MV-4-11 (cell line): ENCODE results near the gene HSP90AB1.
A peak's percentile ranks its signal among the peaks of the same experiment; 100 is the strongest.

ENCODE experiments used
- DNase-seq: peaks from one replicate; lab custom pipeline; 2025; lab: John Stamatoyannopoulos, UW

Gene HSP90AB1

DNA sequence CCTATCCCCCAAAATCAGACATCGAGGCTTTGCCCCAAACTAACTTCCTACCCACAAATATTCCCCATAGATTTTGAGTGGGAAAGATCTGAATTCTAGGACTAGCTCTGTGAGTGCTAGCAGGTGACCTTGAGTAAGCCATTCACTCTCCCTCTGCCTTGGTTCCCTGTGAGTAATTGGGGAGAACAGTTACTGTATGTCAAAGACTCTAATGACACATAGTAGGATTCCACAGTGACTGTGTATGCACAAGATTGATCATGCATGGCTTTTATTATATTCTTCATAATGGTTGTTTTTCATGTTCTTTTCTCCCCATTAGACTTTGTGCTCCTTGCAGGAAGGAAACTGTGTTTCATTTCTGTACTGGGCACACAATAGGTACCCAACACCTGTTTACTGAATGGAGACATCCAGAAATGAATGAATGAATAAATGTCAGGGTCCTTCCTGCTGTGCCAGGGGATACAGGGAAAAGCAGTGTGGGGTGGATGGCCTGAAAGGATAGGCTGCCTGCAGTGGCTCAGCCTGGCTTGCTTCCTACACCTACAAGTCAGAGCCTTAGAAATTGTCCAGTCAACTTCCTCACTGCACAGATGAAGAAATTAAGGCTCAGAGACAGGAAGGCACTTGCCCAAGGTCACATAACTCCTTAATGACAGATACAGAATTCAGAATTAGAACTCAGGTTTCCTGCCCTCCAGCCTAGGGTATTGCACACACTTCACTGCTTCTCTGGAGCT, 22.4 kb downstream of the HSP90AB1 start:
- DNase-seq: no peak

- no peak for DNase-seq
These were observed 23.1 kb downstream of the HSP90AB1 start, which contains the start of gene TMEM151B for GRCh38 chr6:44269921-44270525. Gene TMEM151B, plus strand, starts transcription at chr6:44270450. Its CDS starts 293 bp downstream, at chr6:44270743.

- DNase-seq: no peak
These were observed 23.9 kb downstream of the HSP90AB1 start for GRCh38 chr6:44270526-44271405.

DNA sequence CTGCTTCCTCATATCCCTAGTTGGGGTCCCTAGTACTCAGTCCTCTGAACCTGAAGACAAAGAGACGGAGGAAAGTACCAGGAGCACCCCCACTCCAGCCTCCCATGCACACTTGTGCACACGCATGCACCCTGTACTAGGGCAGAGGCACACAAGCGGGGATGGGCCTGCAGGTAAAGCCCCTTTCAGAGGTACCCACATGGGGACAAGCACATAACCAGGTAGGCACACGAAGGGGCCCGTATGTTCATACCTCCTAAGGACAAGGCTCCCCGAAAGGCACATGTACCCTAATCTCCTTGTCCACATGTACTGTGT, 24.5 kb downstream of the HSP90AB1 start:
- no peak for DNase-seq

GRCh38 chr6:44271914-44272313, 25.0 kb downstream of the HSP90AB1 start:
- no peak for DNase-seq

- DNase-seq: no peak
These were observed 25.6 kb downstream of the HSP90AB1 start for GRCh38 chr6:44272529-44272928.

GRCh38 chr6:44272999-44273566, 26.2 kb downstream of the HSP90AB1 start:
- DNase-seq: no peak

DNA sequence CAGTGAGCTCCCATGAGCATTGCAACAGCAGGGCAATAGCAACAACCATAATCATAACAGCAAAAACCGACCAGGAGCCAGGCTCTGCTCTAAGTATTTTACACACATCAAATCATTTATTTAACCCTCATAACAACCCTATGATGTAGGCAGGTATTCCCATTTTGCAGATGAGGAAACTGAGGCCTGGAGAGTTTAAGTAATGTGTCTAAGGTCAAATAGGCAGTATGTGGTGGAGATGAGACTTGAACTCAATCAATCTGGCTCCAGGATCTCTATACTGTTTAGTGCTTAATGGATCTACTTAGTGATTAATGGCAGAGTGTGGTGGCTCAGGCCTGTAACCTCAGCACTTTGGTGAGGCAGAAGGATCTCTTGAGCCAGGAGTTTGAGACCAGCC, 26.7 kb downstream of the HSP90AB1 start:
- DNase-seq: no peak

- DNase-seq: no peak
These were observed 28.4 kb downstream of the HSP90AB1 start for GRCh38 chr6:44275271-44275748.

GRCh38 chr6:44275749-44276648, 29.1 kb downstream of the HSP90AB1 start:
- no peak for DNase-seq

GRCh38 chr6:44276667-44277640, 30.1 kb downstream of the HSP90AB1 start:
- no peak for DNase-seq

GRCh38 chr6:44277763-44278162, 30.9 kb downstream of the HSP90AB1 start:
- no peak for DNase-seq

DNA sequence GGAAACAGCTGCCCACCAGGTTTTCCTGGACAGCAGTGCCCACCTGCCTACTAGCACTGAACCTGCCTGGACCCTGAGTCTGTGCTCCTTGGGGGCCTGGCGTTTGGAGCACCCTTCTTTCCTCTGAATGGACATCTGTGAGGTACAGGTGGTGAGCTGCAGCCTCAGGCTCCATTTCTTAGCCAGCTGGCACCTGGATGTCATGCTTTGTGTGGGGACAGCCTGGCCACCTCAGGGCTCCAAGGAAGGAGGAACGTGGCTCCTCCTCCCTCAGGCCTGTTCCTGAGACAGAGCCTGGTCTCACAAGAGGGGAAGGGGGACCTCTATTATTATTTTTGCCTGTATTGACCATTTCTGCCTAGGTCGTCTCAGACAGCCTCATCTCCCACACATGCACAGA, 31.4 kb downstream of the HSP90AB1 start:
- DNase-seq: no peak

GRCh38 chr6:44278774-44279697, 32.1 kb downstream of the HSP90AB1 start:
- no peak for DNase-seq

DNA sequence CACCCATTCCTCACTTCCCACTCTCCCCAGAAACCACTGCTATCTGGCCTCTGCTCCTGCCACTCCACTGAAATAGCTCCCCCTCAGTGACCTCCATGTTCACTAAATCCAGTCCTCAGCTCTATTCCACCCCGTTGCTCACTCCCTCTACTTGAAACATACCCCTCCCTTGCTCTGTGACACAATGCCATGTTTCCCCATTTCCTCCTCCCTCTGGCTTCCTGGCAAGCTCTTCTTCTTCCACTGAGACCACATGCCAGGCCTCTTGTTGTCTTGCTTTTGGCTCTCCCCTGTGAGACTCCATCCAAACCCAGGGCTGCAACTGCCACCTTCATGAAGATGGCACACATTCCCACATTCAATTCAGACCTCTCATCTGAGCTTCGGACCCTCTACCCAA, 37.2 kb downstream of the HSP90AB1 start:
- peak; percentile 25 for DNase-seq

- no peak for DNase-seq
These were observed 38.0 kb downstream of the HSP90AB1 start for GRCh38 chr6:44284867-44285266.

DNA sequence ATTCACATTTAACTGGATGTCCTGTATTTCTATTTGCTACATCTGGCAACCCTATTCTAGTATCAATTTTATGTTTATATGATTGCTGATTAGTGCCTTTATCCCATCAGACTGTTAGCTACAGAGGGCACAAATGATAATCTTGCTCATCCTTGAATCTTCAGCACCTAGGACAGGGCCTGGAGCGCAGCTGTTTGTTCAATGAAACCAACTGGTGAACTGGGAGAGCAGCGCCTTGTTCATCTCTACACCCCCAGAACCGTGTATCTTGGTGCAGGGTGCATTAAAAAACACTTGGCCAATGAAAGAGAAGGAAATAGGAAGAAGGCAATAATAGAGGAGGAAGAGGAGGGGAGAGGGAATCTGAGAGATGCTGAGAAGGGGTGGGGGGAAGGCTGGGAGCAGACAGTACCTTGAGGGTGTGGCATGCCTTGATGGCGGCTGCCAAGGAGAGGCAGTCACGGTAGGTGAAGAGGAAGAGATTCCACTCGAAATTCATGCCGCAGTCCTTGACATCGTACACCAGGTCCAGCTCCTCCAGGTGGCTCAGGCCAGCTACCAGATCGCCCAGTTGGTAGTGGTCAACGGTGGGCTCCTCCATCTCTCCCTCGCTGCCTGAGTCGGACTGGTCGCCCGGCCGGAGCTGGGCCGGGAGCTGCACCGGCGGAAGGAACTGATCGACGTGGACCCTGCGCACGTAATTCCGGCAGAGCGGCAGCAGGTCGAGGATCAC, 38.8 kb downstream of the HSP90AB1 start:
- no peak for DNase-seq

GRCh38 chr6:44286285-44286565, 39.3 kb downstream of the HSP90AB1 start:
- no peak for DNase-seq

DNA sequence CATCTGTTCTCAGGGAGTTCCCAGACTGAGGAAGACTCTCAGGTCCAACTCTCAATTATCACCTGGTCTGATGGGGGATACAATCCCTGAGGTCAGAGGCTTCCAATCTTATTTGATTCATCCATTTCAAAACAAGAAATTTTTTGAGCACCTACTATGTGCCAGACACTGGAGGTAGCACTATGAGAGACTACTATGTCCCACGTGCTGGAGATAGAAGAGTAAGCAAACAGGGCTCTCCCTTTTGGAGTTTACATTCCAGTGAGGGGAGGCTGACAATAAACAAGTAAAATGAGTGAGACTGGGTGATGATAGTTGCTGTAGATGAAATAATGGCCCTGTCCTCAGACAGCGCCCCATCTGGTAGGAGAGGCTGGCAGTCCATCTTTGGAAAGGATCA, 39.8 kb downstream of the HSP90AB1 start:
- DNase-seq: no peak
